ENCODE data around the gene GATA3.

GATA3 gene

GRCh38 chr10:8051109-8051821 is 3.2 kb upstream of the GATA3 start:
- DNase-seq (ENCODE audit: low spot score): no peak

- no peak for DNase-seq (ENCODE audit: low spot score)
Measured at GRCh38 chr10:8051851-8052257, 2.6 kb upstream of the GATA3 start.

- DNase-seq (ENCODE audit: low spot score): no peak
Measured at GRCh38 chr10:8052341-8052955, 2.0 kb upstream of the GATA3 start.

- DNase-seq (ENCODE audit: low spot score): no peak
Measured at GRCh38 chr10:8052956-8053445, 1.5 kb upstream of the GATA3 start.

- DNase-seq (ENCODE audit: low spot score): peak; percentile 97
Measured at GRCh38 chr10:8053446-8054243, 843 bp upstream of the GATA3 start.

- no peak for DNase-seq (ENCODE audit: low spot score)
Measured at GRCh38 chr10:8054244-8054493, 319 bp upstream of the GATA3 start.

- DNase-seq (ENCODE audit: low spot score): no peak
Measured at GRCh38 chr10:8055420-8056349, 1.2 kb downstream of the GATA3 start.

- DNase-seq (ENCODE audit: low spot score): no peak
Measured at GRCh38 chr10:8056378-8056777, 1.9 kb downstream of the GATA3 start.

- no peak for DNase-seq (ENCODE audit: low spot score)
Measured at GRCh38 chr10:8056871-8057331, 2.4 kb downstream of the GATA3 start.

GRCh38 chr10:8057636-8058273 is 3.3 kb downstream of the GATA3 start:
- no peak for DNase-seq (ENCODE audit: low spot score)

GRCh38 chr10:8058274-8059111 is 4.0 kb downstream of the GATA3 start:
- DNase-seq (ENCODE audit: low spot score): no peak

- no peak for DNase-seq (ENCODE audit: low spot score)
Measured at GRCh38 chr10:8059191-8059936, 4.9 kb downstream of the GATA3 start.

GRCh38 chr10:8060010-8060703 is 5.7 kb downstream of the GATA3 start:
- DNase-seq (ENCODE audit: low spot score): no peak

GRCh38 chr10:8060704-8061121 is 6.2 kb downstream of the GATA3 start:
- no peak for DNase-seq (ENCODE audit: low spot score)

GRCh38 chr10:8061274-8062211 is 7.1 kb downstream of the GATA3 start:
- DNase-seq (ENCODE audit: low spot score): no peak

- no peak for DNase-seq (ENCODE audit: low spot score)
Measured at GRCh38 chr10:8063128-8063908, 8.8 kb downstream of the GATA3 start.

GRCh38 chr10:8063935-8064334 is 9.4 kb downstream of the GATA3 start:
- no peak for DNase-seq (ENCODE audit: low spot score)

Data from germinal center (tissue), 1 donor.